Tongue (tissue), 2 donors: ENCODE data around the gene STXBP5. TPM values are rescaled to one million over a fixed set of nuclear protein-coding genes. Genes with fewer than 3 reads are reported as not detected.

Experiments used
- DNase-seq: peaks from one replicate; pipeline ENCODE4 v3.0.0-alpha.2; 2015
- total RNA-seq: library from RNA; depleted of rRNA; stranded (reverse); fragments of >200 nt; gene quantifications from one replicate; pipeline ENCODE4 v1.2.3, GENCODE V29; 2014

The STXBP5 gene
- total RNA-seq, 1 donor from 2014 or later: 33.7 TPM

- DNase-seq: peak; percentile 8
Measured at GRCh38 chr6:147382945-147383554, 178.8 kb downstream of the STXBP5 start.

- DNase-seq: no peak
Measured at GRCh38 chr6:147384029-147384428, 179.8 kb downstream of the STXBP5 start.

- DNase-seq: no peak
Measured at GRCh38 chr6:147384737-147385710, 180.8 kb downstream of the STXBP5 start.

GRCh38 chr6:147389463-147389862, 185.2 kb downstream of the STXBP5 start:
- no peak for DNase-seq

- peak; percentile 72 for DNase-seq
Measured at GRCh38 chr6:147390909-147391536, 186.8 kb downstream of the STXBP5 start.

GRCh38 chr6:147392917-147393625, 188.9 kb downstream of the STXBP5 start:
- DNase-seq: no peak

GRCh38 chr6:147395158-147395557, 190.9 kb downstream of the STXBP5 start:
- no peak for DNase-seq

GRCh38 chr6:147397306-147397705, 193.1 kb downstream of the STXBP5 start:
- no peak for DNase-seq

GRCh38 chr6:147400968-147401367, 196.8 kb downstream of the STXBP5 start:
- no peak for DNase-seq

- DNase-seq: no peak
Measured at GRCh38 chr6:147401779-147402178, 197.6 kb downstream of the STXBP5 start.

GRCh38 chr6:147406783-147407182, 202.6 kb downstream of the STXBP5 start:
- DNase-seq: no peak

- no peak for DNase-seq
Measured at GRCh38 chr6:147407571-147407970, 203.4 kb downstream of the STXBP5 start.

- no peak for DNase-seq
Measured at GRCh38 chr6:147416622-147417021, 212.4 kb downstream of the STXBP5 start.

GRCh38 chr6:147417954-147418353, 213.7 kb downstream of the STXBP5 start:
- DNase-seq: no peak

- no peak for DNase-seq
Measured at GRCh38 chr6:147418523-147418922, 214.3 kb downstream of the STXBP5 start.

- DNase-seq: no peak
Measured at GRCh38 chr6:147421903-147422302, 217.7 kb downstream of the STXBP5 start.

GRCh38 chr6:147423111-147423510, 218.9 kb downstream of the STXBP5 start:
- DNase-seq: no peak

- DNase-seq: no peak
Measured at GRCh38 chr6:147429794-147430193, 225.6 kb downstream of the STXBP5 start.

- no peak for DNase-seq
Measured at GRCh38 chr6:147430811-147431210, 226.6 kb downstream of the STXBP5 start.

- no peak for DNase-seq
Measured at GRCh38 chr6:147434076-147434475, 229.9 kb downstream of the STXBP5 start.

GRCh38 chr6:147434516-147434915, 230.3 kb downstream of the STXBP5 start:
- peak; percentile 47 for DNase-seq

- no peak for DNase-seq
Measured at GRCh38 chr6:147437615-147438014, 233.4 kb downstream of the STXBP5 start.
